Liver (tissue), 3 donors: Measurements from ENCODE around the gene SUPT4H1.

Experiments used
- FOXA1 ChIP-seq: IDR thresholded peaks from 2 replicates; pipeline ENCODE4 v1.6.1; 2016; ENCODE audit warnings: antibody characterized with exemption
- GABPA ChIP-seq, 2 donors: IDR thresholded peaks in 1 of 2; conservative IDR thresholded peaks in 1 of 2; 2 replicates each; pipeline ENCODE4 v1.6.1; 2016; ENCODE audit warnings: antibody characterized with exemption in 2 of 2, mild to moderate bottlenecking in 1 of 2, moderate library complexity in 1 of 2
- HNF4G ChIP-seq: IDR thresholded peaks from 2 replicates; pipeline ENCODE4 v1.6.1; 2016; ENCODE audit warnings: antibody characterized with exemption
- JUND ChIP-seq, 2 donors: IDR thresholded peaks; 2 replicates each; pipeline ENCODE4 v1.6.1; 2016; ENCODE audit warnings: antibody characterized with exemption in 2 of 2
- NR2F2 ChIP-seq: IDR thresholded peaks from 2 replicates; pipeline ENCODE4 v1.6.1; 2016; ENCODE audit warnings: antibody characterized with exemption
- RAD21 ChIP-seq, 2 donors: IDR thresholded peaks; 2 replicates each; pipeline ENCODE4 v1.6.1; 2016; ENCODE audit warnings: antibody characterized with exemption in 2 of 2, mild to moderate bottlenecking in 2 of 2
- RXRA ChIP-seq, 2 donors: IDR thresholded peaks; 2 replicates each; pipeline ENCODE4 v1.6.1; 2017 to 2018; ENCODE audit warnings: antibody characterized with exemption in 2 of 2, mild to moderate bottlenecking in 1 of 2
- SP1 ChIP-seq: IDR thresholded peaks from 2 replicates; pipeline ENCODE4 v1.6.1; 2018; ENCODE audit warnings: antibody characterized with exemption, mild to moderate bottlenecking
- TAF1 ChIP-seq: conservative IDR thresholded peaks from 2 replicates; pipeline ENCODE4 v1.6.1; 2016; ENCODE audit warnings: antibody characterized with exemption, mild to moderate bottlenecking
- YY1 ChIP-seq: IDR thresholded peaks from 2 replicates; pipeline ENCODE4 v1.6.1; 2016; ENCODE audit warnings: antibody characterized with exemption, mild to moderate bottlenecking
- TF ChIP-seq, protein P1 (sequence below): IDR thresholded peaks from 2 replicates; pipeline ENCODE4 v1.6.1; 2016; ENCODE audit warnings: antibody characterized with exemption
- TF ChIP-seq, protein P2 (sequence below): fragments of 150-350 bp; IDR thresholded peaks from 2 replicates; pipeline ENCODE4 v1.5.1; 2017; ENCODE audit warnings: improper control_type of control experiment, low read depth, low read length; ENCODE audit not compliant: missing input control
- TF ChIP-seq, protein P3 (sequence below): IDR thresholded peaks from 2 replicates; pipeline ENCODE4 v1.6.1; 2016; ENCODE audit warnings: antibody characterized with exemption, mild to moderate bottlenecking
- TF ChIP-seq, protein P4 (sequence below): IDR thresholded peaks from 2 replicates; pipeline ENCODE4 v1.6.1; 2016; ENCODE audit warnings: antibody characterized with exemption
- donor health status: healthy.
- donor health status: healthy.

DNA sequence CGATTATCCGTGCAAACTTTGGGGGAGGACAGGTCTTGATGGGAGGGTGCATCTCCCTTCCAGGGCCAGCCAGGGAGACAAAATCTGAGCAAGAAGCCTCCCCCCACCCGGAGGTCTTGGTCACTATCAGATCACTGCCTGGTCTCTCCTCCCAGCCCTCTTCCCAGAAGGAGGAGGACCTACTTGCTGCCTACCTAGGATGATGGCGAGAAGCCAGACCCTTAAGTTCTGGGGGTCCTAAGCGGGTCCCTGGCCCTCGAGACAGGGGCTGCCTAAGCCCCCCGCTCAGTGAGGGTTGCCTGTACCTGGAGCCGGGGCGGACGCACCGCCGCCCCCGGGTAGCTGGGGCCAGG is 28.0 kb downstream of the SUPT4H1 start:
- TF ChIP-seq, protein P1, sequence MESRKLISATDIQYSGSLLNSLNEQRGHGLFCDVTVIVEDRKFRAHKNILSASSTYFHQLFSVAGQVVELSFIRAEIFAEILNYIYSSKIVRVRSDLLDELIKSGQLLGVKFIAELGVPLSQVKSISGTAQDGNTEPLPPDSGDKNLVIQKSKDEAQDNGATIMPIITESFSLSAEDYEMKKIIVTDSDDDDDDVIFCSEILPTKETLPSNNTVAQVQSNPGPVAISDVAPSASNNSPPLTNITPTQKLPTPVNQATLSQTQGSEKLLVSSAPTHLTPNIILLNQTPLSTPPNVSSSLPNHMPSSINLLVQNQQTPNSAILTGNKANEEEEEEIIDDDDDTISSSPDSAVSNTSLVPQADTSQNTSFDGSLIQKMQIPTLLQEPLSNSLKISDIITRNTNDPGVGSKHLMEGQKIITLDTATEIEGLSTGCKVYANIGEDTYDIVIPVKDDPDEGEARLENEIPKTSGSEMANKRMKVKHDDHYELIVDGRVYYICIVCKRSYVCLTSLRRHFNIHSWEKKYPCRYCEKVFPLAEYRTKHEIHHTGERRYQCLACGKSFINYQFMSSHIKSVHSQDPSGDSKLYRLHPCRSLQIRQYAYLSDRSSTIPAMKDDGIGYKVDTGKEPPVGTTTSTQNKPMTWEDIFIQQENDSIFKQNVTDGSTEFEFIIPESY: no peak
- TF ChIP-seq YY1 (no peak), TAF1 (no peak), RXRA (IDR thresholded peaks at IDR 0.05) (no peak), RAD21 (IDR thresholded peaks at IDR 0.05) (no peak), GABPA (IDR thresholded peaks at IDR 0.05 in 1 of 2, conservative IDR thresholded peaks at IDR 0.05 in 1 of 2) (no peak), FOXA1 (no peak), JUND (IDR thresholded peaks at IDR 0.05) (no peak), HNF4G (no peak), SP1 (no peak), NR2F2 (no peak)
- TF ChIP-seq, protein P2, sequence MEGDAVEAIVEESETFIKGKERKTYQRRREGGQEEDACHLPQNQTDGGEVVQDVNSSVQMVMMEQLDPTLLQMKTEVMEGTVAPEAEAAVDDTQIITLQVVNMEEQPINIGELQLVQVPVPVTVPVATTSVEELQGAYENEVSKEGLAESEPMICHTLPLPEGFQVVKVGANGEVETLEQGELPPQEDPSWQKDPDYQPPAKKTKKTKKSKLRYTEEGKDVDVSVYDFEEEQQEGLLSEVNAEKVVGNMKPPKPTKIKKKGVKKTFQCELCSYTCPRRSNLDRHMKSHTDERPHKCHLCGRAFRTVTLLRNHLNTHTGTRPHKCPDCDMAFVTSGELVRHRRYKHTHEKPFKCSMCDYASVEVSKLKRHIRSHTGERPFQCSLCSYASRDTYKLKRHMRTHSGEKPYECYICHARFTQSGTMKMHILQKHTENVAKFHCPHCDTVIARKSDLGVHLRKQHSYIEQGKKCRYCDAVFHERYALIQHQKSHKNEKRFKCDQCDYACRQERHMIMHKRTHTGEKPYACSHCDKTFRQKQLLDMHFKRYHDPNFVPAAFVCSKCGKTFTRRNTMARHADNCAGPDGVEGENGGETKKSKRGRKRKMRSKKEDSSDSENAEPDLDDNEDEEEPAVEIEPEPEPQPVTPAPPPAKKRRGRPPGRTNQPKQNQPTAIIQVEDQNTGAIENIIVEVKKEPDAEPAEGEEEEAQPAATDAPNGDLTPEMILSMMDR: no peak
- TF ChIP-seq, protein P3, sequence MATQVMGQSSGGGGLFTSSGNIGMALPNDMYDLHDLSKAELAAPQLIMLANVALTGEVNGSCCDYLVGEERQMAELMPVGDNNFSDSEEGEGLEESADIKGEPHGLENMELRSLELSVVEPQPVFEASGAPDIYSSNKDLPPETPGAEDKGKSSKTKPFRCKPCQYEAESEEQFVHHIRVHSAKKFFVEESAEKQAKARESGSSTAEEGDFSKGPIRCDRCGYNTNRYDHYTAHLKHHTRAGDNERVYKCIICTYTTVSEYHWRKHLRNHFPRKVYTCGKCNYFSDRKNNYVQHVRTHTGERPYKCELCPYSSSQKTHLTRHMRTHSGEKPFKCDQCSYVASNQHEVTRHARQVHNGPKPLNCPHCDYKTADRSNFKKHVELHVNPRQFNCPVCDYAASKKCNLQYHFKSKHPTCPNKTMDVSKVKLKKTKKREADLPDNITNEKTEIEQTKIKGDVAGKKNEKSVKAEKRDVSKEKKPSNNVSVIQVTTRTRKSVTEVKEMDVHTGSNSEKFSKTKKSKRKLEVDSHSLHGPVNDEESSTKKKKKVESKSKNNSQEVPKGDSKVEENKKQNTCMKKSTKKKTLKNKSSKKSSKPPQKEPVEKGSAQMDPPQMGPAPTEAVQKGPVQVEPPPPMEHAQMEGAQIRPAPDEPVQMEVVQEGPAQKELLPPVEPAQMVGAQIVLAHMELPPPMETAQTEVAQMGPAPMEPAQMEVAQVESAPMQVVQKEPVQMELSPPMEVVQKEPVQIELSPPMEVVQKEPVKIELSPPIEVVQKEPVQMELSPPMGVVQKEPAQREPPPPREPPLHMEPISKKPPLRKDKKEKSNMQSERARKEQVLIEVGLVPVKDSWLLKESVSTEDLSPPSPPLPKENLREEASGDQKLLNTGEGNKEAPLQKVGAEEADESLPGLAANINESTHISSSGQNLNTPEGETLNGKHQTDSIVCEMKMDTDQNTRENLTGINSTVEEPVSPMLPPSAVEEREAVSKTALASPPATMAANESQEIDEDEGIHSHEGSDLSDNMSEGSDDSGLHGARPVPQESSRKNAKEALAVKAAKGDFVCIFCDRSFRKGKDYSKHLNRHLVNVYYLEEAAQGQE: no peak
- TF ChIP-seq, protein P4, sequence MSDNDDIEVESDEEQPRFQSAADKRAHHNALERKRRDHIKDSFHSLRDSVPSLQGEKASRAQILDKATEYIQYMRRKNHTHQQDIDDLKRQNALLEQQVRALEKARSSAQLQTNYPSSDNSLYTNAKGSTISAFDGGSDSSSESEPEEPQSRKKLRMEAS: no peak
